Fibroblast of the conjunctiva (primary cell): ENCODE measurements around the gene PLCL2.

ENCODE experiments used
- DNase-seq: peaks from one replicate; pipeline ENCODE4 v3.0.0-alpha.2; 2010; ENCODE audit warnings: low read depth

PLCL2 gene

GRCh38 chr3:16865335-16865734 is 19.4 kb upstream of the PLCL2 start:
- no peak for DNase-seq

DNA sequence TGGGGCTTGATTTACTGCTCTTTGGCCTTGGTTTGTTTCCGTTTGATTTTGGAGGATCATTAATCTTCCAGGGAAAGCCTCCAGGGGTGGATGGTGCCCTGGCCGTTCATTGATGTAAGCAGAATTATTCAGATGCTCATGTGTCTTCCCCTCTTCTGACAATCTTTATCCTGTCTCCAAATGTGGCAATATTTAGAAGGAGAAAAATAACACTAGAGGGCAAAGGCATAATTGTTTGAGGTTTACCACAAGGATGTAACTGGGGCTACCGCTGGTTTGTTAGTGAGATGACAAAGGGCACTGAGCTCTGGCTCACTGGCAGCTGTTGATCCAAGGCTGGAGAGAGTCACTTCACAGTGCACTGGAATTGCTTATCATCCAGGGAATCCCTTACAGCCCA is 18.2 kb upstream of the PLCL2 start:
- no peak for DNase-seq

GRCh38 chr3:16868513-16868912 is 16.2 kb upstream of the PLCL2 start:
- no peak for DNase-seq

DNA sequence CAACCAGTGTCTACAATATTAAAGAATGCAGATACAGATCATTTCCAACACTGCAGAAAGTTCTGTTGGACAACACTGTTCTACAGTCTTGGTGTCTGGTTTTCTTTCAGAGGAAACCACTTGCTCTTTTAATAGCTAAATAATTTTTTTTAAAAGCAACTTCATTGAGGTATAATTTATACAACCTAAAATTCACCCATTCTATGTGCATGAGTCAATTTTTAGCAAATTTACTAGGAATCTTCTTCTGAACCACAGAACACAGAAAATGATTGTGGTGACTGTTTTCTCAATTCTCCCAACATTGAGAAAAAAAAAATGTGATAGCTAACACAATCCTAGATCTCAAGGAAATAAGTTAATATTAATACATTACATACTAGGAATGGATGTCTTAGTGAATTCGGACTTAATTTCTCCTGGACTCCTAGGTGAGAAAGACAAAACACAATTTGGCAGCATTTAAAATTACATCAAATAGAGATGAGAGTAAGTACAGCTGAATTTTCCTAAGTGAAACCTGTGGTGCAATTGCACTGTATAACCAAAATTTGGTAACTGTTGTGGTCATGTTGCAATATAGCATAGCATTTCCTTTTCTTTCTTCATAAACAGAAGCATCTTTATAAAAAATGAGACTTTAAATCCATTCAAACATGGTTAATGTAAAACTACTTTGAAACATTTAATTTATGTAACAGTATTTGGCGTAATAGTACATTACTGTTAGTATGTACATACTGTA is 15.3 kb upstream of the PLCL2 start:
- DNase-seq = no peak

- no peak for DNase-seq
These were observed 12.6 kb upstream of the PLCL2 start for GRCh38 chr3:16871915-16872842.

DNA sequence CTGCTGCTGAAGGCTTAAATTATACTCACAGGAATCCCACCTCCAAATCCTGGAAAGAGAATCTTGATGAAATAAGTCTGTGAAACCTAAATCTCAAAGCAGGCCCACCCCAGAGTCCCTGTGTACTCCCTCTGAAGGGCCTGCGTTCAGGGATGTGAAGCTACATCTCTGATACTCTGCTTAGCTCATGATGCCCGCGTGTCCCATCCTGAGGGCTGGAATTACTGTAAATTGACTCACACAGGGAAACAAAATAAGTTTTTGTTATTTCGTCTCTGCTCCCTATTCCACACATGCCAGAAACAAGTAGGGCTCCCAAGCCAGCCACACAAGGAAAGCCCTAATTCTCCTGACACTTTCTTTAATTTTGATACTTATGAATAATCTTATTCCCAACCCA is 10.9 kb upstream of the PLCL2 start:
- DNase-seq = no peak

DNA sequence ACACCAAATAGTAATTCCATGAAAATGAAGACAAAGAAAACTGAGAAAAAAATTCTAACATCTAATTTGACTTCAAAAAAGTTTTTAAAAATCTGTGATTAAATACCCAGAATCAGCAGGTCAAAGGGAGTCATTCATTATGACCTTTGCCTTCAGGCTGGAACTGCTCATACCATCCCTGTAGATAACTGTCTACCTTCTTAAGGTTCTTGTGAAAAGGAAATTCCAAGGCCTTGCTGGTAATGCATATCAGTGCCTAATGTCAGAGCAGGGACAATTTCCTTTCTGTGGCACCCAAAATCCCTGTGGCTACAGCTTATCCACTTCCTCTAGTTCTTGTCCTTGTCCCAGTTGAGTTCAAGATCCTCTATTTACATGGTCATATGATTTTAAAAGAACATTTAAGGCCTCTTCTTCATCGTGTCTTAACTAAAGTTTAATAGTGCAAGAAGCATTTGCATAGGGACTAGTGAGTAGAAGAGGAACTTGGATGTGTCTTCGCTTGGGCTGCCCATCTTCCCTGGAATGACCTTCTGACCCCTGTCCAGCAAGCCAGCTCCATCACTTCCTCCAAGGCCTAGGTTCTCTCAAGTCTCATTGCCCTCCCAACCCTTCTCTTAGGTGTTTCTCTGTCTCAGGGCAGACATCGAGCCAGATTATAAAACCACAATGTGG is 8.7 kb upstream of the PLCL2 start:
- no peak for DNase-seq

DNA sequence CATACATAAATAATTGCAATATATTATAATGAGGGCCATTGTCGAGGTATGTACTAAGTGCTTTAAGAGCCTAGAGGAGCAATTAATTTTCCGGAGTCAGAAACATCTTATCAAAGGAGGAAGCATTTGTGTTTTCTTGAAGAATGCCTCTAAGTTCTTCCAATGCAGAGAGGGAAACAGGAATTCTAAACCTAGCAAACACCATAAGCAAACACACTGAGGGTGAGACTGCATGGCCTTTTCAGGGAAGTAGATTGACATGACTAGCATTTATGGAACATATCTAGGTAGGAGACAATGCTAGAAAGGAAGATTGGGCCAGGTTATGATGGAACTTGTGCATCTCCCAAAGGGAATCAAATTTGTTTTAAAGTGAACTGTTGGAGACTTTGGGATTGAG is 7.2 kb upstream of the PLCL2 start:
- no peak for DNase-seq

- no peak for DNase-seq
These were observed 6.8 kb upstream of the PLCL2 start for GRCh38 chr3:16877911-16878310.

GRCh38 chr3:16881896-16882630 is 2.7 kb upstream of the PLCL2 start:
- no peak for DNase-seq

DNA sequence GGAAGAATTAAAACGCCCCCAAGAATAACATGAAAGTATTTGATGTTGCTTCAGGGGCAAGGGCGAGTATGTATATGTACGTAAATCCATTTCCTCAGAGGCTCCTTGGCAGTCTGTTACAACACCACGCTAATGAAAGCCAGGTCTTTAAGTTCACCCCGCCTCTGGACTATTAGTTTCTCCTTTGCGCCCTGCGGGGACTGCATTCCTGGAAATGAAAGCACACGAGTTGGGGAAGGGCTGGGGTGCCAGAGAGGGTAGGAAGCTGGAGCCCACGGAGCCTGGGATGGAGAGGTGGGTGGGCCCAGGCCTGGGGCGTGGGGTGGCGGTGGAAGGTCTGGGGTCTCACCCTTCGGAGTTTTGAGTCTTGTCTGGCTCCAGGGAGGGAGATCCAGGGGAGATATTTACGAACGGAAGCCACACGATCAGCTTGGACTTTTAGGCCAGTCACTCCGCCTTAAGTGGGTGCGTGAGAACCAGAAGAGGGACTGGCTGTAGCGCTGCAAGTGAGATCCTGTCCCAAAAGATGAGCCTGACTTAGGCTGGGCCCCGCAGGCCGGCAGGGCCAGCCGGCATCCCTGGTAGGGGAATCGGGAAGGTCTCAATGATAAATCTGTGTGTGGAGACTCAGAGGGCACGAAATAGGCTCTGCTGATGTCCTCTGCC is 1.6 kb upstream of the PLCL2 start:
- peak; percentile 95 for DNase-seq

GRCh38 chr3:16883723-16884083 is 1.1 kb upstream of the PLCL2 start:
- no peak for DNase-seq

GRCh38 chr3:16884084-16884747 is 539 bp upstream of the PLCL2 start:
- DNase-seq = peak; percentile 56

- no peak for DNase-seq
These were observed 993 bp downstream of the PLCL2 start for GRCh38 chr3:16885593-16886302.

- no peak for DNase-seq
These were observed 1.5 kb downstream of the PLCL2 start for GRCh38 chr3:16886303-16886683.

GRCh38 chr3:16887130-16887529 is 2.4 kb downstream of the PLCL2 start:
- no peak for DNase-seq

DNA sequence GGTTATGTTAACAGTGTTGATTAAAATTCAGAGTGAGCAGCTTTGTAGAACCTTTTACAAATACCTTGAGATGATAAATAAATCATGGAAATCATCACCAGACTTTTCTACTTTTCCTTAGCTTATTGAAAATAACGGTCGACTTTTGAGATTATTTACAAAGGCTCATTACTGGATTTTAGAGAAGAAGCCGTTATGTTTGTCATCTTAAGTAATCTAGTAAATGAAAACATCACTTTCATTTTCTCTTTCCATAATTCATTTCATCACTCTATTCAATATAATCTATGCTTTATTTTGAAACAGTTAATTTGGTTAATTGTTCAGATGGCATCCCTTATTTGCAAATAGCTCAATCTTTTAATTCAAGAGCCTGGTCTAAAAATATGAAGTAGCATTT is 3.6 kb downstream of the PLCL2 start:
- no peak for DNase-seq

DNA sequence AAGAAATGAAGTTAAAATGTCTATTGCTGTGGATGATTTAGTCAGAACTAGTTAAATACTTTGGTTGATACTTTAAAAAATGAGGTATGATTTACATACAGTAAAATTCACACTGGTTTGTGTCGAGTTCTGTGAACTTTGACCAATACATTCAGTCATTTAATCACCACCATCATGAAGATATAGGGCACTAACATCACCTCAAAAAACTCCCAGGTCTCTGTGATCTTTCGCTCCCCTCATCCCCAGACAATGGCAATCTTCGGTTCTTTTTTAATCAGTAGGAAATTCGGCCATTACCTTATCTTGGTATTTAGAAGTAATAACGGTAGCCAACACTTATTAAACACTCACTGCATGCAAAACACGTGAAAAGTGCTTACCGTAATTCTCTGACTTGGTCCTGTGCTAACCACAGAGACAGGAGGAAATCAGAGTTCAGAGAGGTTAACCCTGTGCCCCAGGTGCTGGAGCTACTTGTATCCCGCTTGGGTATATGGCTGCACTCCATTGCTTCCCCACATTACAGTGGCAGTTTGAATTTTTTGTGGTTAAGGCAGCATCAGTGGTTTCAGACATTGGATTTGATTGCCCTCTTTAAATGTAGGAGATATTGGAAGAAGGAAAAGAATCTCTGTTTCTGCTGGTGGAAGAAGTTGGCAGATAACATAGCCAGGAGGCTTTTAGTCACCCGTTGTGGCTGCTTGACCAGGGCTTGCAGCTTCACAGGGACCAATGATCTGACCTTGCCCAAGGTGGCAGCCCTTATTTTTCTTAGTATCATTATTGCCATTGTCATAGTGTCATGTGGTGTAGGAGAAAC is 4.2 kb downstream of the PLCL2 start:
- no peak for DNase-seq

DNA sequence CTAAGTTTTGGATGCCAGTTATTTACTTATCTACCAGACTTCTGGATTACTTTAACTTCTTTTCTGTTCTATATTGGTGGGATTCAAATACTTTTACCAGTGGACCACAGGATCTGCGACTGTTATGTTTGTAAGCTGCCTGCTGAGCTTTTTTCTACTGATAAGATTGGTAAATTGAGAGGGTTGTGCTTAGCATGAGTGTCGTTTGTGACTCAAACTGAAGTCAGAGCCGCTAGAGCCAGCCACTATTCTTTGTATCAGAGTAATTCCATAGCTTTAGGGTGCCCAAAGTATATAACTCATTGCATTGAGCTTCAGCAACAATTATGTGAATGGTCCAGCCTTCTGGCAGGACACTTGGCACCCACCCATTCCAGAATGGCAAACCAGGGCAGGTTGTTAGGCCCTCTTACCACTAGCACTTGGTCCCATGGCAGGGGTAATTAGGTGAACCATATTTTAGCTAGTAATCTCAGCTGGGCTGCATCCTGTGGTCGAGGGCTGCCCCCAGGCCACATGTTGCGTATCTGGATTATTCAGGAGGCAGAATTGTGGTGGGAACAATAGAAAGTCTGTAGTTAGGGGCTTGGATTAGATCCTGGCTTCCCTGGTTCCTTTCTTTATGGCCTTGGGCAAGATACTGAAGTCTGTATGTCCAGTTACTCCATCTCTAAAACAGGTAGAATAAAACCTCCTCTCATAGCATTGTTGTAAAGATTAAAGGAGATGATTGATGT is 6.0 kb downstream of the PLCL2 start:
- no peak for DNase-seq
